A673 (cell line): ENCODE results near the gene PDCD4.

ENCODE experiments used
- CTCF ChIP-seq: fragments of 300-800, 200-600 bp; sonication (generic); conservative IDR thresholded peaks from 2 replicates; pipeline ENCODE4 v1.5.1; 2017; ENCODE audit warnings: low read depth, mild to moderate bottlenecking, antibody characterized with exemption, low read length, moderate library complexity, mixed read lengths
- EZH2 ChIP-seq: fragments of 200-600 bp; sonication (generic); IDR thresholded peaks from 2 replicates; pipeline ENCODE4 v1.6.1; 2017; ENCODE audit warnings: borderline replicate concordance, low read depth, mild to moderate bottlenecking, mixed read lengths, antibody characterized with exemption, low read length; ENCODE audit not compliant: poor library complexity, severe bottlenecking

GRCh38 chr10:110914431-110914830, 42.7 kb downstream of the PDCD4 start:
- TF ChIP-seq CTCF, result no peak
- no peak for TF ChIP-seq EZH2
